Measurements from ENCODE around the gene TRERF1.
A peak's percentile ranks its signal among the peaks of the same experiment; 100 is the strongest.

TRERF1 gene

GRCh38 chr6:42426191-42426590 lies 25.5 kb downstream of the TRERF1 start:
- no peak for DNase-seq (ENCODE audit: low spot score)

GRCh38 chr6:42424906-42425474 lies 26.7 kb downstream of the TRERF1 start:
- no peak for DNase-seq (ENCODE audit: low spot score)

GRCh38 chr6:42423244-42423643 lies 28.5 kb downstream of the TRERF1 start:
- no peak for DNase-seq (ENCODE audit: low spot score)

- DNase-seq (ENCODE audit: low spot score) = no peak
Observed at GRCh38 chr6:42420741-42421140, 31.0 kb downstream of the TRERF1 start.

- no peak for DNase-seq (ENCODE audit: low spot score)
Observed at GRCh38 chr6:42419490-42420280, 32.0 kb downstream of the TRERF1 start.

- DNase-seq (ENCODE audit: low spot score) = no peak
Observed at GRCh38 chr6:42418724-42419123, 33.0 kb downstream of the TRERF1 start.

GRCh38 chr6:42417641-42418112 lies 34.0 kb downstream of the TRERF1 start:
- peak; percentile 86 for DNase-seq (ENCODE audit: low spot score)

- DNase-seq (ENCODE audit: low spot score) = no peak
Observed at GRCh38 chr6:42411406-42411805, 40.3 kb downstream of the TRERF1 start.

GRCh38 chr6:42410861-42411260 lies 40.9 kb downstream of the TRERF1 start:
- no peak for DNase-seq (ENCODE audit: low spot score)

- DNase-seq (ENCODE audit: low spot score) = no peak
Observed at GRCh38 chr6:42409581-42409980, 42.1 kb downstream of the TRERF1 start.

- no peak for DNase-seq (ENCODE audit: low spot score)
Observed at GRCh38 chr6:42407379-42407778, 44.3 kb downstream of the TRERF1 start.

GRCh38 chr6:42406306-42407280 lies 45.1 kb downstream of the TRERF1 start:
- no peak for DNase-seq (ENCODE audit: low spot score)

- DNase-seq (ENCODE audit: low spot score) = no peak
Observed at GRCh38 chr6:42405021-42405420, 46.7 kb downstream of the TRERF1 start.

- DNase-seq (ENCODE audit: low spot score) = peak; percentile 53
Observed at GRCh38 chr6:42404484-42404883, 47.2 kb downstream of the TRERF1 start.

- DNase-seq (ENCODE audit: low spot score) = no peak
Observed at GRCh38 chr6:42403831-42404230, 47.9 kb downstream of the TRERF1 start.

GRCh38 chr6:42403421-42403820 lies 48.3 kb downstream of the TRERF1 start:
- no peak for DNase-seq (ENCODE audit: low spot score)

GRCh38 chr6:42402184-42402583 lies 49.5 kb downstream of the TRERF1 start:
- peak; percentile 61 for DNase-seq (ENCODE audit: low spot score)

- no peak for DNase-seq (ENCODE audit: low spot score)
Observed at GRCh38 chr6:42401613-42401951, 50.1 kb downstream of the TRERF1 start.

GRCh38 chr6:42400886-42401612 lies 50.7 kb downstream of the TRERF1 start:
- DNase-seq (ENCODE audit: low spot score) = no peak

GRCh38 chr6:42400061-42400760 lies 51.5 kb downstream of the TRERF1 start:
- DNase-seq (ENCODE audit: low spot score) = no peak

GRCh38 chr6:42396720-42397119 lies 55.0 kb downstream of the TRERF1 start:
- DNase-seq (ENCODE audit: low spot score) = no peak

Measured in CD4-positive, alpha-beta T cell treated with Interleukin-15 for 4 hours (primary cell).